Endothelial cell of umbilical vein (primary cell): ENCODE measurements around the gene HOXB5.

Experiments
- CTCF ChIP-seq, 2 donors: IDR thresholded peaks; 1 replicate in 1 of 2; 2 replicates in 1 of 2; pipeline ENCODE4 v1.5.1; 2011; ENCODE audit warnings: low read length in 2 of 2, mild to moderate bottlenecking in 2 of 2, moderate library complexity in 2 of 2, control low read depth in 1 of 2, inconsistent platforms in 1 of 2, low read depth in 1 of 2; ENCODE audit not compliant: insufficient read depth in 1 of 2; ENCODE audit errors: extremely low read depth in 1 of 2
- EZH2 ChIP-seq: IDR thresholded peaks from 2 replicates; pipeline ENCODE4 v1.6.1; 2012; ENCODE audit warnings: borderline replicate concordance, low read depth, mild to moderate bottlenecking, moderate library complexity, low read length, inconsistent platforms; ENCODE audit not compliant: severe bottlenecking
- FOS ChIP-seq: IDR thresholded peaks from 2 replicates; pipeline ENCODE4 v1.6.1; 2011; ENCODE audit warnings: mild to moderate bottlenecking, low read length, moderate library complexity, borderline replicate concordance; ENCODE audit not compliant: insufficient read depth
- GATA2 ChIP-seq: IDR thresholded peaks from 2 replicates; pipeline ENCODE4 v1.7.0; 2011; ENCODE audit warnings: low read depth, mild to moderate bottlenecking, moderate library complexity, mixed read lengths, low read length; ENCODE audit not compliant: insufficient read length, insufficient read depth
- JUN ChIP-seq: IDR thresholded peaks from 2 replicates; pipeline ENCODE4 v1.6.1; 2011; ENCODE audit warnings: borderline replicate concordance, low read depth; ENCODE audit not compliant: insufficient read length, insufficient read depth
- POLR2A ChIP-seq: IDR thresholded peaks from 2 replicates; pipeline ENCODE4 v1.6.1; 2012; ENCODE audit warnings: low read depth, mild to moderate bottlenecking, control low read depth, low read length
- POLR2AphosphoS5 ChIP-seq: IDR thresholded peaks from 2 replicates; pipeline ENCODE4 v1.6.1; 2012; ENCODE audit warnings: low read depth, mild to moderate bottlenecking, control low read depth, low read length, moderate library complexity; ENCODE audit not compliant: insufficient read depth

- TF ChIP-seq FOS, result no peak
- TF ChIP-seq CTCF (IDR thresholded peaks at IDR 0.05; ENCODE audit: extremely low read depth in 1 of 2, insufficient read depth in 1 of 2, low read depth in 1 of 2, low read length in 2 of 2), result no peak
- TF ChIP-seq POLR2AphosphoS5, result no peak
- no peak for TF ChIP-seq JUN
- TF ChIP-seq POLR2A, result no peak
- TF ChIP-seq EZH2, result no peak
- no peak for TF ChIP-seq GATA2
Measured at GRCh38 chr17:48627118-48627597, 33.6 kb upstream of the HOXB5 start.
